Hepatocyte (in vitro differentiated cells): ENCODE data around the gene MATK.

Experiments used
- EZH2 ChIP-seq: fragments of 200-600 bp; sonication (generic); IDR thresholded peaks from 2 replicates; pipeline ENCODE4 v1.6.1; 2016; ENCODE audit warnings: antibody characterized with exemption, mild to moderate bottlenecking, borderline replicate concordance
- EZH2phosphoT487 ChIP-seq: fragments of 200-600 bp; sonication (generic); IDR thresholded peaks from one replicate; pipeline ENCODE4 v1.6.1; 2018; ENCODE audit warnings: antibody characterized with exemption, mild to moderate bottlenecking, low read depth, moderate library complexity; ENCODE audit not compliant: unreplicated experiment, severe bottlenecking
- TF ChIP-seq, protein P1 (sequence below): fragments of 200-600 bp; sonication (generic); IDR thresholded peaks from 2 replicates; pipeline ENCODE4 v1.5.1; 2016; ENCODE audit warnings: antibody characterized with exemption, mild to moderate bottlenecking; ENCODE audit not compliant: poor library complexity

DNA sequence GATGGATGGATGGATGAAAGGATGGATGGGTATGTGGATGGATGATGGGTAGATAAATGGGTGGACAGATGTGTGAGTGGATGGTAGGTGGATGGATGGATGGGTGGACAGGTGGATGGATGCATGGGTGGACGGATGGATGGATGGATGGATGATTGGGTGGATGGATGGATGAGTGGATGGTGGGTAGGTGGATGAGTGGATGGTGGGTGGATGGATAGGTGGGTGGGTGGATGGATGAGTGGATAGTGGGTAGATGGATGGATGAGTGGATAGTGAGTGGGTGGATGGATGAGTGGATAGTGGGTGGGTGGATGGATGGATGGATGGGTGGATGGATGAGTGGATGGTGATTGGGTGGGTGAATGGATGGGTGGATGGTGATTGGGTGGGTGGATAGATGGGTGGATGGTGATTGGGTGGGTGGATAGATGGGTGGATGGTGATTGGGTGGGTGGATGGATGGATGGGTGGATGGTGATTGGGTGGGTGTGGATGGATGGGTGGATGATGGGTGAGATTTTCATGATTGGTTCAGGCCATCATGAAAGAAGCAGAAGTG lies 9.6 kb downstream of the MATK start:
- TF ChIP-seq EZH2: no peak
- TF ChIP-seq, protein P1, sequence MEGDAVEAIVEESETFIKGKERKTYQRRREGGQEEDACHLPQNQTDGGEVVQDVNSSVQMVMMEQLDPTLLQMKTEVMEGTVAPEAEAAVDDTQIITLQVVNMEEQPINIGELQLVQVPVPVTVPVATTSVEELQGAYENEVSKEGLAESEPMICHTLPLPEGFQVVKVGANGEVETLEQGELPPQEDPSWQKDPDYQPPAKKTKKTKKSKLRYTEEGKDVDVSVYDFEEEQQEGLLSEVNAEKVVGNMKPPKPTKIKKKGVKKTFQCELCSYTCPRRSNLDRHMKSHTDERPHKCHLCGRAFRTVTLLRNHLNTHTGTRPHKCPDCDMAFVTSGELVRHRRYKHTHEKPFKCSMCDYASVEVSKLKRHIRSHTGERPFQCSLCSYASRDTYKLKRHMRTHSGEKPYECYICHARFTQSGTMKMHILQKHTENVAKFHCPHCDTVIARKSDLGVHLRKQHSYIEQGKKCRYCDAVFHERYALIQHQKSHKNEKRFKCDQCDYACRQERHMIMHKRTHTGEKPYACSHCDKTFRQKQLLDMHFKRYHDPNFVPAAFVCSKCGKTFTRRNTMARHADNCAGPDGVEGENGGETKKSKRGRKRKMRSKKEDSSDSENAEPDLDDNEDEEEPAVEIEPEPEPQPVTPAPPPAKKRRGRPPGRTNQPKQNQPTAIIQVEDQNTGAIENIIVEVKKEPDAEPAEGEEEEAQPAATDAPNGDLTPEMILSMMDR: no peak
- no peak for TF ChIP-seq EZH2phosphoT487
